A549 (cell line): ENCODE results near the gene BUB1B. TPM values are rescaled to one million over a fixed set of nuclear protein-coding genes. Genes with fewer than 3 reads are reported as not detected.

Experiments used
- ATAC-seq, 2 experiments: fragments of 200-7000 bp in 1 of 2; fragments of >200 bp in 1 of 2; cut with Nextera tagmentation in 1 of 2; cut with Tn5 transposase in 1 of 2; 3 replicates each; pipeline versions ENCODE4 v1.8.0 to v1.9.1; 2018 to 2020; ENCODE audit warnings: mild to moderate bottlenecking in 1 of 2, moderate library complexity in 1 of 2
- CTCF ChIA-PET: fragments of 300-600 bp; sonication (Branson Sonifier 250); formaldehyde crosslinking; extraction: SDS; loops from one replicate; lab custom pipeline; 2021; ENCODE audit warnings: antibody characterized with exemption, inconsistent platforms; lab: Yijun Ruan, JAX
- POLR2A ChIA-PET: fragments of 350-600 bp; formaldehyde crosslinking; extraction: SDS; loops from one replicate; lab custom pipeline; 2021; ENCODE audit warnings: antibody characterized with exemption, inconsistent platforms; lab: Yijun Ruan, JAX
- DNase-seq, 2 experiments: peaks; one replicate each; pipeline versions ENCODE4 v3.0.0 to v3.0.0-alpha.2; 2011 to 2016; ENCODE audit warnings: low read depth in 1 of 2, low spot score in 1 of 2
- FAIRE-seq: peaks from 2 replicates; lab custom pipeline; 2011; peaks lifted over from hg19 to GRCh38; lab: Jason Lieb, UNC
- H3K27ac ChIP-seq, 2 experiments: fragments of >200 bp; sonication (Bioruptor Twin); formaldehyde crosslinking; 3 replicates each; pipeline ENCODE4 v1.5.1; 2016 to 2017
- H3K4me1 ChIP-seq: fragments of >200 bp; sonication (Bioruptor Twin); formaldehyde crosslinking; 3 replicates; pipeline ENCODE4 v1.6.1; 2016
- H3K4me2 ChIP-seq: fragments of >200 bp; sonication (Bioruptor Twin); formaldehyde crosslinking; 3 replicates; pipeline ENCODE4 v1.6.1; 2016
- H3K4me3 ChIP-seq: fragments of >200 bp; sonication (Bioruptor Twin); formaldehyde crosslinking; 3 replicates; pipeline ENCODE4 v1.5.1; 2016
- H3K9me3 ChIP-seq: fragments of >200 bp; sonication (Bioruptor Twin); formaldehyde crosslinking; 3 replicates; pipeline ENCODE4 v1.6.1; 2016
- BHLHE40 ChIP-seq: IDR thresholded peaks from 2 replicates; pipeline ENCODE4 v1.6.1; 2012; ENCODE audit warnings: low read depth, low read length, inconsistent platforms
- CEBPB ChIP-seq, 2 experiments: fragments of >200 bp in 1 of 2; sonication (Bioruptor Twin) in 1 of 2; formaldehyde crosslinking in 1 of 2; IDR thresholded peaks; 2 replicates each; pipeline ENCODE4 v1.6.1; 2012 to 2016
- CHD4 ChIP-seq: fragments of 200-600 bp; sonication (generic); IDR thresholded peaks from 2 replicates; pipeline ENCODE4 v1.6.1; 2016; ENCODE audit warnings: antibody characterized with exemption, mild to moderate bottlenecking, borderline replicate concordance
- EHMT2 ChIP-seq: fragments of 200-600 bp; sonication (generic); IDR thresholded peaks from 2 replicates; pipeline ENCODE4 v1.6.1; 2016; ENCODE audit warnings: antibody characterized with exemption, low read depth, mild to moderate bottlenecking, moderate library complexity
- EP300 ChIP-seq, 2 experiments: fragments of >200 bp; sonication (Bioruptor Twin); formaldehyde crosslinking; IDR thresholded peaks; 2 replicates in 1 of 2; 3 replicates in 1 of 2; pipeline ENCODE4 v1.6.1; 2016 to 2017
- ESRRA ChIP-seq: fragments of 150-350 bp; IDR thresholded peaks from 2 replicates; pipeline ENCODE4 v1.6.1; 2014; ENCODE audit warnings: mild to moderate bottlenecking, low read length, borderline replicate concordance
- GATA3 ChIP-seq: IDR thresholded peaks from 2 replicates; pipeline ENCODE4 v1.6.1; 2012; ENCODE audit warnings: borderline replicate concordance
- HDAC2 ChIP-seq: fragments of 200-600 bp; sonication (generic); IDR thresholded peaks from 2 replicates; pipeline ENCODE4 v1.6.1; 2016
- HOXB13 ChIP-seq: fragments of 250-450 bp; sonication (Bioruptor Pico); IDR thresholded peaks from 2 replicates; pipeline ENCODE4 v1.5.0; 2020; ENCODE audit warnings: low read depth, mild to moderate bottlenecking, moderate library complexity
- KDM1A ChIP-seq: fragments of 200-600 bp; sonication (generic); IDR thresholded peaks from 2 replicates; pipeline ENCODE4 v1.6.1; 2016; ENCODE audit warnings: low read depth, mild to moderate bottlenecking
- KDM5A ChIP-seq: fragments of 200-600 bp; sonication (generic); IDR thresholded peaks from 2 replicates; pipeline ENCODE4 v1.6.1; 2016; ENCODE audit warnings: antibody characterized with exemption, mild to moderate bottlenecking
- PHF8 ChIP-seq: fragments of 200-600 bp; sonication (generic); IDR thresholded peaks from 2 replicates; pipeline ENCODE4 v1.6.1; 2016; ENCODE audit warnings: low read depth, mild to moderate bottlenecking, antibody characterized with exemption, moderate library complexity, borderline replicate concordance
- POLR2AphosphoS2 ChIP-seq: conservative IDR thresholded peaks from 2 replicates; pipeline ENCODE4 v1.6.1; 2012; ENCODE audit warnings: low read length, improper control_type of control experiment, inconsistent platforms
- RARB ChIP-seq: fragments of 250-450 bp; sonication (Bioruptor Pico); IDR thresholded peaks from 2 replicates; pipeline ENCODE4 v1.8.0; 2021; ENCODE audit warnings: mild to moderate bottlenecking, moderate library complexity
- RCOR1 ChIP-seq: fragments of 150-350 bp; IDR thresholded peaks from 2 replicates; pipeline ENCODE4 v1.6.1; 2014; ENCODE audit warnings: antibody characterized with exemption, low read length, low read depth
- TP53 ChIP-seq: fragments of 250-450 bp; sonication (Bioruptor Pico); IDR thresholded peaks from 2 replicates; pipeline ENCODE4 v1.5.0; 2021; ENCODE audit warnings: mild to moderate bottlenecking, moderate library complexity
- ZNF302 ChIP-seq: fragments of 250-450 bp; sonication (Bioruptor Pico); IDR thresholded peaks from 2 replicates; pipeline ENCODE4 v1.9.0; 2021; ENCODE audit warnings: inconsistent platforms, mild to moderate bottlenecking, moderate library complexity
- ZSCAN20 ChIP-seq: fragments of 250-450 bp; sonication (Bioruptor Pico); IDR thresholded peaks from 2 replicates; pipeline ENCODE4 v1.8.0; 2022; ENCODE audit warnings: mild to moderate bottlenecking, moderate library complexity
- WGBS: methylation state at CpG from one replicate; pipeline ENCODE4 v1.1.6; 2017; ENCODE audit errors: missing lambda C conversion rate; 5-methylcytosine and 5-hydroxymethylcytosine counted together
- polyA plus RNA-seq, 4 experiments: library from polyadenylated mRNA; depleted of rRNA in 3 of 4; stranded (reverse); fragments of >200 nt; fragmentation: RNase III in 1 of 4; extraction: RNeasy Plus Mini Kit Qiagen cat#74134 plus additional on column Dnase treatment in 1 of 4; gene quantifications; 2 replicates in 3 of 4; 3 replicates in 1 of 4; pipeline ENCODE4 v1.2.3, GENCODE V29; 2011 to 2017
- TF ChIP-seq, protein P1 (sequence below): fragments of 250-450 bp; sonication (Bioruptor Pico); IDR thresholded peaks from 2 replicates; pipeline ENCODE4 v1.5.0; 2020; ENCODE audit warnings: low read depth, mild to moderate bottlenecking, moderate library complexity
- TF ChIP-seq, protein P2 (sequence below): fragments of 150-350 bp; IDR thresholded peaks from 2 replicates; pipeline ENCODE4 v1.6.1; 2014; ENCODE audit warnings: low read depth, mild to moderate bottlenecking, low read length
- TF ChIP-seq, protein P3 (sequence below): IDR thresholded peaks from 2 replicates; pipeline ENCODE4 v1.6.1; 2012
- TF ChIP-seq, protein P4 (sequence below): fragments of >200 bp; sonication (Bioruptor Twin); formaldehyde crosslinking; IDR thresholded peaks from 3 replicates; pipeline ENCODE4 v1.6.1; 2016
- TF ChIP-seq, protein P5 (sequence below): fragments of >200 bp; sonication (Bioruptor Twin); formaldehyde crosslinking; IDR thresholded peaks from 2 replicates; pipeline ENCODE4 v1.6.1; 2016
- TF ChIP-seq, protein P6 (sequence below): IDR thresholded peaks from 2 replicates; pipeline ENCODE4 v1.6.1; 2012; ENCODE audit warnings: low read depth, borderline replicate concordance
- TF ChIP-seq, protein P7 (sequence below): fragments of >200 bp; sonication (Bioruptor Twin); formaldehyde crosslinking; IDR thresholded peaks from 3 replicates; pipeline ENCODE4 v1.5.1; 2016
- TF ChIP-seq, protein P8 (sequence below): fragments of 450-650 bp; IDR thresholded peaks from 2 replicates; pipeline ENCODE4 v1.6.1; 2014; ENCODE audit warnings: antibody characterized with exemption
- TF ChIP-seq, protein P9 (sequence below): fragments of 250-450 bp; sonication (Bioruptor Pico); IDR thresholded peaks from 2 replicates; pipeline ENCODE4 v1.5.0; 2021; ENCODE audit warnings: mild to moderate bottlenecking, moderate library complexity, borderline replicate concordance

Gene BUB1B
- polyA plus RNA-seq, 2 of the 4 experiments (the other 2 are of a cell fraction): 37.5 to 50.2 TPM

DNA sequence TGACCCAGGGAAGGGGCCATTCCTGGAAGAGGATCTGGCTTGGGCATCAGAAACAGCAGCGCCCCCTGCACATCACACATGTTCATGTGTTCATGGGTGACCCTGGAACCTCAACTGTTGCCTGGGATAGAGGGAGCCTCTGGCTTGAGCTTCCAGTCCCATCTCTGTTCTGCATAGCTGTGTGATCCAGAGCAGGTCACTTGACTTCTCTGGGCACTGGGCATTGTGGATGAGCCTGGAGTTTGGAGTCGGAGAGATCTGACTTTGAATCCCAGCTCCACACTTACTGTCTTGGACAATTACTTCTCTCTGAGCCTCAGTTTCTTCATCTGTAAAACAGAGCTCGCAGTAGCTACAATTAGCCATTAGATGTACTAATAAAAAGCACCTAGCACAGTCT, 93.6 kb downstream of the BUB1B start:
- Histone ChIP-seq H3K27ac (no peak overlapping the region), H3K4me3 (no peak overlapping the region), H3K9me3 (no peaks in the 10 kb centered on the region), H3K4me1 (peaks cover 5% of the 10 kb centered on the region; the same call in 1 of the 3 replicates), H3K4me2 (no peak overlapping the region)
- ChIA-PET POLR2A (no interaction called here), CTCF (interaction anchor here (1.0 to 19.1 kb wide), 6 partner anchors 8 to 84 kb away, joined by 3 to 248 read pairs (median 8); partner anchors contain the start of gene PAK6)
- no peak for ATAC-seq
- FAIRE-seq: no peak
- no peak for DNase-seq
- 79% methylated on average over 3 of the region's 3 CpGs for WGBS
- TF ChIP-seq, protein P1, sequence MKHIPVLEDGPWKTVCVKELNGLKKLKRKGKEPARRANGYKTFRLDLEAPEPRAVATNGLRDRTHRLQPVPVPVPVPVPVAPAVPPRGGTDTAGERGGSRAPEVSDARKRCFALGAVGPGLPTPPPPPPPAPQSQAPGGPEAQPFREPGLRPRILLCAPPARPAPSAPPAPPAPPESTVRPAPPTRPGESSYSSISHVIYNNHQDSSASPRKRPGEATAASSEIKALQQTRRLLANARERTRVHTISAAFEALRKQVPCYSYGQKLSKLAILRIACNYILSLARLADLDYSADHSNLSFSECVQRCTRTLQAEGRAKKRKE: no peak
- TF ChIP-seq CHD4 (no peak), GATA3 (no peak), CEBPB (IDR thresholded peaks at IDR 0.05) (no peak), ZNF302 (CRISPR knock-in tag) (no peak), POLR2AphosphoS2 (no peak), ESRRA (no peak), KDM5A (no peak), EP300 (IDR thresholded peaks at IDR 0.05) (no peak), PHF8 (no peak), KDM1A (no peak), TP53 (no peak), HDAC2 (no peak), HOXB13 (CRISPR knock-in tag) (no peak), ZSCAN20 (CRISPR knock-in tag) (no peak), EHMT2 (no peak)
- TF ChIP-seq, protein P2, sequence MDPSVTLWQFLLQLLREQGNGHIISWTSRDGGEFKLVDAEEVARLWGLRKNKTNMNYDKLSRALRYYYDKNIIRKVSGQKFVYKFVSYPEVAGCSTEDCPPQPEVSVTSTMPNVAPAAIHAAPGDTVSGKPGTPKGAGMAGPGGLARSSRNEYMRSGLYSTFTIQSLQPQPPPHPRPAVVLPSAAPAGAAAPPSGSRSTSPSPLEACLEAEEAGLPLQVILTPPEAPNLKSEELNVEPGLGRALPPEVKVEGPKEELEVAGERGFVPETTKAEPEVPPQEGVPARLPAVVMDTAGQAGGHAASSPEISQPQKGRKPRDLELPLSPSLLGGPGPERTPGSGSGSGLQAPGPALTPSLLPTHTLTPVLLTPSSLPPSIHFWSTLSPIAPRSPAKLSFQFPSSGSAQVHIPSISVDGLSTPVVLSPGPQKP: no peak
- TF ChIP-seq, protein P3, sequence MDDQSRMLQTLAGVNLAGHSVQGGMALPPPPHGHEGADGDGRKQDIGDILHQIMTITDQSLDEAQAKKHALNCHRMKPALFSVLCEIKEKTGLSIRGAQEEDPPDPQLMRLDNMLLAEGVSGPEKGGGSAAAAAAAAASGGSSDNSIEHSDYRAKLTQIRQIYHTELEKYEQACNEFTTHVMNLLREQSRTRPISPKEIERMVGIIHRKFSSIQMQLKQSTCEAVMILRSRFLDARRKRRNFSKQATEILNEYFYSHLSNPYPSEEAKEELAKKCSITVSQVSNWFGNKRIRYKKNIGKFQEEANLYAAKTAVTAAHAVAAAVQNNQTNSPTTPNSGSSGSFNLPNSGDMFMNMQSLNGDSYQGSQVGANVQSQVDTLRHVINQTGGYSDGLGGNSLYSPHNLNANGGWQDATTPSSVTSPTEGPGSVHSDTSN: no peak
- TF ChIP-seq, protein P4, sequence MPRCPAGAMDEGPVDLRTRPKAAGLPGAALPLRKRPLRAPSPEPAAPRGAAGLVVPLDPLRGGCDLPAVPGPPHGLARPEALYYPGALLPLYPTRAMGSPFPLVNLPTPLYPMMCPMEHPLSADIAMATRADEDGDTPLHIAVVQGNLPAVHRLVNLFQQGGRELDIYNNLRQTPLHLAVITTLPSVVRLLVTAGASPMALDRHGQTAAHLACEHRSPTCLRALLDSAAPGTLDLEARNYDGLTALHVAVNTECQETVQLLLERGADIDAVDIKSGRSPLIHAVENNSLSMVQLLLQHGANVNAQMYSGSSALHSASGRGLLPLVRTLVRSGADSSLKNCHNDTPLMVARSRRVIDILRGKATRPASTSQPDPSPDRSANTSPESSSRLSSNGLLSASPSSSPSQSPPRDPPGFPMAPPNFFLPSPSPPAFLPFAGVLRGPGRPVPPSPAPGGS: no peak
- TF ChIP-seq, protein P5, sequence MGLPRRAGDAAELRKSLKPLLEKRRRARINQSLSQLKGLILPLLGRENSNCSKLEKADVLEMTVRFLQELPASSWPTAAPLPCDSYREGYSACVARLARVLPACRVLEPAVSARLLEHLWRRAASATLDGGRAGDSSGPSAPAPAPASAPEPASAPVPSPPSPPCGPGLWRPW: no peak

DNA sequence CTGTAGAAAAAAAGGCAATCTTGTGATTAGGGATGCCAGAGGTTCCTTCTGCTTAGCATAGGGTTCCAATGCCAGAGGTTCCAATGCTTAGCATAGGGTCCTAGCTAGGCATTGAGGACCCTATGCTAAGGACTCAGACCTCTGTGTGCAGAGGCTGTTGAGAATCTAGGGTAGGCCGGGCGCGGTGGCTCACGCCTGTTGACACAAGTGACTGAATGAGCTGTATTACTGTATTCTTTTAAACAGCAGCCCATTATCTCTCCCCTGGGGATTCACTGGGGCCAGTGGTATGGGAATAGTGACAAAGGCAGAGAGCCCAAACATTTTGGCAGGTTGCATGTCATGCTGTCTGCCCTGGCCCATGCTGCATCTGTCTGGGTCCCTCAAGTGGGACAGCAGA, 94.2 kb downstream of the BUB1B start:
- ATAC-seq (no peak), FAIRE-seq (no peak), DNase-seq (no peak)
- no peak overlapping the region for H3K4me3 ChIP-seq
- H3K9me3 ChIP-seq: no peaks in the 10 kb centered on the region
- CTCF ChIA-PET: interaction anchor here (1.4 to 19.1 kb wide), 5 partner anchors 9 to 83 kb away, joined by 6 to 248 read pairs (median 9); partner anchors contain the start of gene PAK6
- H3K4me2 ChIP-seq: no peak overlapping the region
- no peak overlapping the region for H3K27ac ChIP-seq
- H3K4me1 ChIP-seq: peaks cover 5% of the 10 kb centered on the region; the same call in 1 of the 3 replicates
- 96% methylated on average over 4 of the region's 4 CpGs for WGBS
- POLR2A ChIA-PET: no interaction called here
- TF ChIP-seq BHLHE40 (no peak), KDM5A (no peak), ZSCAN20 (CRISPR knock-in tag) (no peak), RCOR1 (no peak), RARB (CRISPR knock-in tag) (no peak)
- TF ChIP-seq, protein P6, sequence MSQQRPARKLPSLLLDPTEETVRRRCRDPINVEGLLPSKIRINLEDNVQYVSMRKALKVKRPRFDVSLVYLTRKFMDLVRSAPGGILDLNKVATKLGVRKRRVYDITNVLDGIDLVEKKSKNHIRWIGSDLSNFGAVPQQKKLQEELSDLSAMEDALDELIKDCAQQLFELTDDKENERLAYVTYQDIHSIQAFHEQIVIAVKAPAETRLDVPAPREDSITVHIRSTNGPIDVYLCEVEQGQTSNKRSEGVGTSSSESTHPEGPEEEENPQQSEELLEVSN: no peak
- TF ChIP-seq, protein P7, sequence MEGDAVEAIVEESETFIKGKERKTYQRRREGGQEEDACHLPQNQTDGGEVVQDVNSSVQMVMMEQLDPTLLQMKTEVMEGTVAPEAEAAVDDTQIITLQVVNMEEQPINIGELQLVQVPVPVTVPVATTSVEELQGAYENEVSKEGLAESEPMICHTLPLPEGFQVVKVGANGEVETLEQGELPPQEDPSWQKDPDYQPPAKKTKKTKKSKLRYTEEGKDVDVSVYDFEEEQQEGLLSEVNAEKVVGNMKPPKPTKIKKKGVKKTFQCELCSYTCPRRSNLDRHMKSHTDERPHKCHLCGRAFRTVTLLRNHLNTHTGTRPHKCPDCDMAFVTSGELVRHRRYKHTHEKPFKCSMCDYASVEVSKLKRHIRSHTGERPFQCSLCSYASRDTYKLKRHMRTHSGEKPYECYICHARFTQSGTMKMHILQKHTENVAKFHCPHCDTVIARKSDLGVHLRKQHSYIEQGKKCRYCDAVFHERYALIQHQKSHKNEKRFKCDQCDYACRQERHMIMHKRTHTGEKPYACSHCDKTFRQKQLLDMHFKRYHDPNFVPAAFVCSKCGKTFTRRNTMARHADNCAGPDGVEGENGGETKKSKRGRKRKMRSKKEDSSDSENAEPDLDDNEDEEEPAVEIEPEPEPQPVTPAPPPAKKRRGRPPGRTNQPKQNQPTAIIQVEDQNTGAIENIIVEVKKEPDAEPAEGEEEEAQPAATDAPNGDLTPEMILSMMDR: no peak
- TF ChIP-seq, protein P8, sequence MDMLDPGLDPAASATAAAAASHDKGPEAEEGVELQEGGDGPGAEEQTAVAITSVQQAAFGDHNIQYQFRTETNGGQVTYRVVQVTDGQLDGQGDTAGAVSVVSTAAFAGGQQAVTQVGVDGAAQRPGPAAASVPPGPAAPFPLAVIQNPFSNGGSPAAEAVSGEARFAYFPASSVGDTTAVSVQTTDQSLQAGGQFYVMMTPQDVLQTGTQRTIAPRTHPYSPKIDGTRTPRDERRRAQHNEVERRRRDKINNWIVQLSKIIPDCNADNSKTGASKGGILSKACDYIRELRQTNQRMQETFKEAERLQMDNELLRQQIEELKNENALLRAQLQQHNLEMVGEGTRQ: no peak
- TF ChIP-seq, protein P4: no peak
- TF ChIP-seq, protein P9, sequence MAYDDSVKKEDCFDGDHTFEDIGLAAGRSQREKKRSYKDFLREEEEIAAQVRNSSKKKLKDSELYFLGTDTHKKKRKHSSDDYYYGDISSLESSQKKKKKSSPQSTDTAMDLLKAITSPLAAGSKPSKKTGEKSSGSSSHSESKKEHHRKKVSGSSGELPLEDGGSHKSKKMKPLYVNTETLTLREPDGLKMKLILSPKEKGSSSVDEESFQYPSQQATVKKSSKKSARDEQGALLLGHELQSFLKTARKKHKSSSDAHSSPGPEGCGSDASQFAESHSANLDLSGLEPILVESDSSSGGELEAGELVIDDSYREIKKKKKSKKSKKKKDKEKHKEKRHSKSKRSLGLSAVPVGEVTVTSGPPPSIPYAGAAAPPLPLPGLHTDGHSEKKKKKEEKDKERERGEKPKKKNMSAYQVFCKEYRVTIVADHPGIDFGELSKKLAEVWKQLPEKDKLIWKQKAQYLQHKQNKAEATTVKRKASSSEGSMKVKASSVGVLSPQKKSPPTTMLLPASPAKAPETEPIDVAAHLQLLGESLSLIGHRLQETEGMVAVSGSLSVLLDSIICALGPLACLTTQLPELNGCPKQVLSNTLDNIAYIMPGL (CRISPR knock-in tag): no peak
